ENCODE data around the gene GLIS1. TPM values are rescaled to one million over a fixed set of nuclear protein-coding genes. Genes with fewer than 3 reads are reported as not detected.
"Not testable (repeated sequence)": the region's sequence is repeated elsewhere in the genome, so short reads cannot be mapped to it uniquely, and the experiment has no call there.

Gene GLIS1
- total RNA-seq, 1 donor from 2014 or later, result not detected

GRCh38 chr1:53652441-53653199 lies 86.3 kb downstream of the GLIS1 start:
- no peak for DNase-seq

GRCh38 chr1:53651356-53651755 lies 87.6 kb downstream of the GLIS1 start:
- no peak for DNase-seq

- DNase-seq, result no peak
Measured at GRCh38 chr1:53648516-53648915, 90.4 kb downstream of the GLIS1 start.

- not testable (repeated sequence) for DNase-seq
Measured at GRCh38 chr1:53647915-53648314, 91.0 kb downstream of the GLIS1 start.

GRCh38 chr1:53646732-53647131 lies 92.2 kb downstream of the GLIS1 start:
- no peak for DNase-seq

- no peak for DNase-seq
Measured at GRCh38 chr1:53645690-53646078, 93.3 kb downstream of the GLIS1 start.

GRCh38 chr1:53644909-53645689 lies 93.9 kb downstream of the GLIS1 start:
- no peak for DNase-seq

GRCh38 chr1:53644496-53644895 lies 94.5 kb downstream of the GLIS1 start:
- no peak for DNase-seq

- DNase-seq, result no peak
Measured at GRCh38 chr1:53643881-53644390, 95.0 kb downstream of the GLIS1 start.

GRCh38 chr1:53643041-53643880 lies 95.7 kb downstream of the GLIS1 start:
- DNase-seq, result no peak

GRCh38 chr1:53642607-53643006 lies 96.4 kb downstream of the GLIS1 start:
- DNase-seq, result no peak

- DNase-seq, result no peak
Measured at GRCh38 chr1:53642215-53642555, 96.8 kb downstream of the GLIS1 start.

- no peak for DNase-seq
Measured at GRCh38 chr1:53641481-53642214, 97.3 kb downstream of the GLIS1 start.

- no peak for DNase-seq
Measured at GRCh38 chr1:53640701-53641075, 98.3 kb downstream of the GLIS1 start.

- no peak for DNase-seq
Measured at GRCh38 chr1:53639996-53640700, 98.8 kb downstream of the GLIS1 start.

- DNase-seq, result no peak
Measured at GRCh38 chr1:53639251-53639763, 99.7 kb downstream of the GLIS1 start.

- no peak for DNase-seq
Measured at GRCh38 chr1:53638360-53639035, 100.5 kb downstream of the GLIS1 start.

- DNase-seq, result no peak
Measured at GRCh38 chr1:53637511-53638359, 101.2 kb downstream of the GLIS1 start.

GRCh38 chr1:53636621-53637171 lies 102.3 kb downstream of the GLIS1 start:
- DNase-seq, result no peak
